IMR-90 (cell line): ENCODE measurements around the gene PROK2. TPM values are rescaled to one million over a fixed set of nuclear protein-coding genes. Genes with fewer than 3 reads are reported as not detected.

Experiments
- ATAC-seq: fragments of 200-7000 bp; cut with Tn5 transposase; 2 replicates; pipeline ENCODE4 v1.9.1; 2020; ENCODE audit warnings: low read depth, mild to moderate bottlenecking, moderate library complexity
- BruUV-seq: library from RNA; stranded (reverse); fragments of 400-500 nt; replicated peaks from 2 replicates; lab custom pipeline; 2021; lab: Mats Ljungman, UMichigan
- CTCF ChIA-PET: fragments of 300-600 bp; formaldehyde crosslinking; extraction: SDS; loops from one replicate; lab custom pipeline; 2021; ENCODE audit warnings: antibody characterized with exemption; lab: Yijun Ruan, JAX
- POLR2A ChIA-PET: fragments of 300-600 bp; sonication (Branson Sonifier 250); formaldehyde crosslinking; loops from one replicate; lab custom pipeline; 2022; ENCODE audit warnings: antibody characterized with exemption; ENCODE audit not compliant: unreplicated experiment; lab: Charles Lee
- DNase-seq: peaks from one replicate; pipeline ENCODE4 v3.0.0; 2013
- H2AFZ ChIP-seq: replicated peaks from 2 replicates; pipeline ENCODE3; 2013; ENCODE audit warnings: low read length, mild to moderate bottlenecking; ENCODE audit not compliant: poor library complexity
- H2AK5ac ChIP-seq: 2 replicates; pipeline ENCODE4 v1.6.1; 2013; ENCODE audit warnings: low read depth, low read length, inconsistent platforms
- H2AK9ac ChIP-seq: replicated peaks from 2 replicates; pipeline ENCODE3; 2013; ENCODE audit warnings: mild to moderate bottlenecking, low read depth, low read length, moderate library complexity; ENCODE audit not compliant: poor library complexity
- H2BK120ac ChIP-seq: 2 replicates; pipeline ENCODE4 v1.6.1; 2013; ENCODE audit warnings: low read depth, low read length, inconsistent platforms
- H2BK15ac ChIP-seq: 3 replicates; pipeline ENCODE4 v1.6.1; 2013; ENCODE audit warnings: low read depth, low read length, inconsistent platforms
- H2BK20ac ChIP-seq: 2 replicates; pipeline ENCODE4 v1.6.1; 2013; ENCODE audit warnings: low read depth, mild to moderate bottlenecking, inconsistent platforms, low read length, moderate library complexity
- H2BK5ac ChIP-seq: 2 replicates; pipeline ENCODE4 v1.6.1; 2013; ENCODE audit warnings: mild to moderate bottlenecking, low read depth, low read length, inconsistent platforms; ENCODE audit not compliant: poor library complexity, severe bottlenecking
- H3K14ac ChIP-seq: replicated peaks from 2 replicates; pipeline ENCODE4 v1.6.1; 2013; ENCODE audit warnings: low read depth, low read length, inconsistent platforms
- H3K18ac ChIP-seq: 2 replicates; pipeline ENCODE4 v1.6.1; 2013; ENCODE audit warnings: low read depth, low read length, control low read depth
- H3K23ac ChIP-seq: 2 replicates; pipeline ENCODE4 v1.6.1; 2013; ENCODE audit warnings: low read depth, low read length, inconsistent platforms
- H3K27ac ChIP-seq: 2 replicates; pipeline ENCODE4 v1.5.1; 2013; ENCODE audit warnings: mild to moderate bottlenecking, control low read depth, low read length; ENCODE audit not compliant: insufficient read depth
- H3K27me3 ChIP-seq: 2 replicates; pipeline ENCODE4 v1.6.1; 2013; ENCODE audit warnings: low read length; ENCODE audit not compliant: control insufficient read depth, insufficient read depth
- H3K36me3 ChIP-seq: 2 replicates; pipeline ENCODE4 v1.6.1; 2013; ENCODE audit warnings: low read length, mixed read lengths; ENCODE audit not compliant: control insufficient read depth, insufficient read depth
- H3K4ac ChIP-seq: 2 replicates; pipeline ENCODE4 v1.6.1; 2013; ENCODE audit warnings: low read depth, low read length, inconsistent platforms
- H3K4me1 ChIP-seq: 2 replicates; pipeline ENCODE4 v1.6.1; 2013; ENCODE audit warnings: low read length, mixed read lengths; ENCODE audit not compliant: control insufficient read depth, insufficient read depth
- H3K4me2 ChIP-seq: 2 replicates; pipeline ENCODE4 v1.6.1; 2013; ENCODE audit warnings: low read depth, mild to moderate bottlenecking, control low read depth, low read length, moderate library complexity
- H3K4me3 ChIP-seq: 2 replicates; pipeline ENCODE4 v1.5.1; 2013; ENCODE audit warnings: low read depth, mild to moderate bottlenecking, control low read depth, low read length, moderate library complexity; ENCODE audit not compliant: insufficient read depth
- H3K56ac ChIP-seq: 2 replicates; pipeline ENCODE4 v1.6.1; 2013; ENCODE audit warnings: low read length, inconsistent platforms; ENCODE audit not compliant: insufficient read depth; ENCODE audit errors: extremely low read depth
- H3K79me1 ChIP-seq, 2 experiments: 2 replicates each; pipeline ENCODE4 v1.6.1; 2013; ENCODE audit warnings: low read length in 2 of 2, inconsistent platforms in 1 of 2, low read depth in 1 of 2
- H3K9ac ChIP-seq: 2 replicates; pipeline ENCODE4 v1.6.1; 2013; ENCODE audit warnings: low read depth, low read length, control low read depth
- H3K9me1 ChIP-seq: 2 replicates; pipeline ENCODE4 v1.6.1; 2013; ENCODE audit warnings: low read length, inconsistent platforms; ENCODE audit not compliant: insufficient read depth
- H3K9me3 ChIP-seq: 2 replicates; pipeline ENCODE4 v1.6.1; 2013; ENCODE audit warnings: low read length; ENCODE audit not compliant: control insufficient read depth, insufficient read depth
- H4K20me1 ChIP-seq: 2 replicates; pipeline ENCODE4 v1.6.1; 2013; ENCODE audit warnings: low read length, inconsistent platforms; ENCODE audit not compliant: insufficient read depth
- H4K5ac ChIP-seq: 2 replicates; pipeline ENCODE4 v1.6.1; 2013; ENCODE audit warnings: mild to moderate bottlenecking, low read depth, low read length, control low read depth
- H4K8ac ChIP-seq, 2 experiments: 2 replicates each; pipeline ENCODE4 v1.6.1; 2013; ENCODE audit warnings: low read depth in 2 of 2, low read length in 2 of 2, control low read depth in 1 of 2, inconsistent platforms in 1 of 2
- H4K91ac ChIP-seq: 2 replicates; pipeline ENCODE4 v1.6.1; 2013; ENCODE audit warnings: low read depth, low read length, inconsistent platforms; ENCODE audit not compliant: insufficient read depth
- CHD1 ChIP-seq: IDR thresholded peaks from 2 replicates; pipeline ENCODE4 v1.6.1; 2012; ENCODE audit warnings: low read depth, low read length, improper control_type of control experiment
- FOS ChIP-seq: fragments of 150-350 bp; IDR thresholded peaks from 2 replicates; pipeline ENCODE4 v1.6.1; 2016; ENCODE audit warnings: low read depth, low read length
- RCOR1 ChIP-seq: IDR thresholded peaks from 2 replicates; pipeline ENCODE4 v1.6.1; 2012; ENCODE audit warnings: mild to moderate bottlenecking, low read length, improper control_type of control experiment; ENCODE audit not compliant: insufficient replicate concordance
- RFX5 ChIP-seq: IDR thresholded peaks from 2 replicates; pipeline ENCODE4 v1.8.0; 2012; ENCODE audit warnings: low read depth, mild to moderate bottlenecking, low read length, moderate library complexity
- USF2 ChIP-seq: fragments of 150-350 bp; IDR thresholded peaks from 2 replicates; pipeline ENCODE4 v1.6.1; 2017; ENCODE audit warnings: mild to moderate bottlenecking, antibody characterized with exemption, low read length, low read depth
- WGBS, 2 experiments: methylation state at CpG; one replicate each; pipeline versions ENCODE4 v1.1.5 to v1.1.7; 2013; ENCODE audit warnings: missing lambda C conversion rate in 2 of 2; ENCODE audit not compliant: insufficient read length in 1 of 2; ENCODE audit errors: extremely low coverage in 2 of 2; 5-methylcytosine and 5-hydroxymethylcytosine counted together
- dilution Hi-C: fragments of 300-500 bp; cut with HindIII; formaldehyde crosslinking; loops from one replicate; pipeline ENCODE4 v1.14.3; 2018; ENCODE audit warnings: low sequenced_read_pairs; ENCODE audit not compliant: unreplicated experiment
- in situ Hi-C: fragments of 300-500 bp; cut with MboI; formaldehyde crosslinking; loops from 3 replicates; pipeline ENCODE4 v1.14.3; 2019; ENCODE audit warnings: low sequenced_read_pairs, inconsistent platforms, mixed read lengths
- intact Hi-C: fragments of 100-400 bp; cut with micrococcal nuclease; formaldehyde crosslinking; loops from 2 replicates; pipeline ENCODE4 v1.10.0; 2022
- polyA plus RNA-seq, 3 experiments: library from polyadenylated mRNA; depleted of rRNA; stranded (reverse); fragments of >200 nt; gene quantifications; 2 replicates each; pipeline ENCODE4 v1.2.3, GENCODE V29; 2012; ENCODE audit warnings: low replicate concordance in 1 of 3
- total RNA-seq: library from RNA; depleted of rRNA; stranded (reverse); fragments of >200 nt; gene quantifications from 2 replicates; pipeline ENCODE4 v1.2.3, GENCODE V29; 2012

Gene PROK2
- total and polyA plus RNA-seq, 2 of the 4 experiments (the other 2 are of a cell fraction), result not detected

- Histone ChIP-seq H4K5ac (no peak overlapping the region), H4K20me1 (no peaks in the 10 kb centered on the region), H3K18ac (no peak overlapping the region), H2BK15ac (no peak overlapping the region), H2BK20ac (no peak overlapping the region), H3K4me2 (no peak overlapping the region), H2BK120ac (no peak overlapping the region), H3K36me3 (no peaks in the 10 kb centered on the region), H3K9ac (no peak overlapping the region), H3K9me3 (no peaks in the 10 kb centered on the region), H3K4ac (no peak overlapping the region), H4K8ac (no peak overlapping the region), H2BK5ac (no peak overlapping the region), H4K91ac (no peak overlapping the region), H2AK5ac (no peak overlapping the region), H3K14ac (no peak overlapping the region), H3K56ac (no peak overlapping the region), H2AK9ac (no peak overlapping the region), H3K9me1 (no peaks in the 10 kb centered on the region), H3K27ac (no peak overlapping the region), H3K79me1 (no peaks in the 10 kb centered on the region), H2AFZ (no peak overlapping the region), H3K23ac (no peak overlapping the region), H3K4me3 (no peak overlapping the region), H3K4me1 (no peaks in the 10 kb centered on the region), H3K27me3 (peaks cover 5% of the 10 kb centered on the region)
- no TSS peak for BruUV-seq
- dilution Hi-C loops (no loop called here), intact Hi-C loops (no loop called here), in situ Hi-C loops (no loop called here)
- TF ChIP-seq RFX5 (no peak), USF2 (no peak), CHD1 (no peak), RCOR1 (no peak), FOS (no peak)
- ChIA-PET CTCF (no interaction called here), POLR2A (no interaction called here)
- DNase-seq (no peak), ATAC-seq (no peak)
- no CpG with 5 or more reads among the region's 3 CpGs for WGBS, 2 experiments
Measured at GRCh38 chr3:71821116-71821515, 36.2 kb upstream of the PROK2 start.
